Measurements from ENCODE around the gene TPD52L1.
A peak's percentile ranks its signal among the peaks of the same experiment; 100 is the strongest.
"Not testable (repeated sequence)": the region's sequence is repeated elsewhere in the genome, so short reads cannot be mapped to it uniquely, and the experiment has no call there.

Gene TPD52L1

GRCh38 chr6:125153391-125154117 lies at the start of gene TPD52L1:
TSS of gene TPD52L1 (plus strand) at chr6:125153773. CDS start at chr6:125153952, 179 bp downstream.
- DNase-seq: peak; percentile 48

- DNase-seq: no peak
These were observed 49.1 kb upstream of the TPD52L1 start for GRCh38 chr6:125104425-125104824.

GRCh38 chr6:125107048-125107447 lies 46.5 kb upstream of the TPD52L1 start:
- no peak for DNase-seq

GRCh38 chr6:125107896-125108295 lies 45.7 kb upstream of the TPD52L1 start:
- no peak for DNase-seq

- no peak for DNase-seq
These were observed 43.5 kb upstream of the TPD52L1 start for GRCh38 chr6:125110056-125110455.

GRCh38 chr6:125111219-125111983 lies 42.2 kb upstream of the TPD52L1 start:
- no peak for DNase-seq

GRCh38 chr6:125112934-125113333 lies 40.6 kb upstream of the TPD52L1 start:
- DNase-seq: no peak

GRCh38 chr6:125114248-125114858 lies 39.2 kb upstream of the TPD52L1 start:
- DNase-seq: peak; percentile 21

GRCh38 chr6:125116170-125116569 lies 37.4 kb upstream of the TPD52L1 start:
- DNase-seq: no peak

- no peak for DNase-seq
These were observed 36.9 kb upstream of the TPD52L1 start for GRCh38 chr6:125116710-125117109.

- DNase-seq: no peak
These were observed 35.8 kb upstream of the TPD52L1 start for GRCh38 chr6:125117818-125118217.

- DNase-seq: peak; percentile 15
These were observed 33.5 kb upstream of the TPD52L1 start for GRCh38 chr6:125120054-125120590.

- no peak for DNase-seq
These were observed 31.7 kb upstream of the TPD52L1 start for GRCh38 chr6:125121894-125122293.

GRCh38 chr6:125123051-125123450 lies 30.5 kb upstream of the TPD52L1 start:
- DNase-seq: no peak

- no peak for DNase-seq
These were observed 30.0 kb upstream of the TPD52L1 start for GRCh38 chr6:125123468-125124048.

- no peak for DNase-seq
These were observed 29.4 kb upstream of the TPD52L1 start for GRCh38 chr6:125124049-125124669.

GRCh38 chr6:125125856-125126255 lies 27.7 kb upstream of the TPD52L1 start:
- not testable (repeated sequence) for DNase-seq

- no peak for DNase-seq
These were observed 24.2 kb upstream of the TPD52L1 start for GRCh38 chr6:125129354-125129753.

GRCh38 chr6:125132058-125132457 lies 21.5 kb upstream of the TPD52L1 start:
- DNase-seq: no peak

- no peak for DNase-seq
These were observed 17.2 kb upstream of the TPD52L1 start for GRCh38 chr6:125136378-125136777.

GRCh38 chr6:125138083-125138482 lies 15.5 kb upstream of the TPD52L1 start:
- DNase-seq: no peak

- DNase-seq: no peak
These were observed 12.8 kb upstream of the TPD52L1 start for GRCh38 chr6:125140808-125141207.

- no peak for DNase-seq
These were observed 11.0 kb upstream of the TPD52L1 start for GRCh38 chr6:125142618-125143017.
